H9 (cell line): ENCODE results near the gene ACBD6. TPM values are rescaled to one million over a fixed set of nuclear protein-coding genes. Genes with fewer than 3 reads are reported as not detected.

Experiments
- DNase-seq: peaks from one replicate; pipeline ENCODE4 v3.0.0-alpha.2; 2017
- H2AFZ ChIP-seq: one replicate; pipeline ENCODE4 v1.6.1; 2013; ENCODE audit warnings: mild to moderate bottlenecking, low read length, control low read depth, moderate library complexity
- H2AK5ac ChIP-seq: 2 replicates; pipeline ENCODE4 v1.6.1; 2013; ENCODE audit warnings: low read length, control low read depth, mixed read lengths; ENCODE audit not compliant: insufficient read length
- H2BK120ac ChIP-seq: one replicate; pipeline ENCODE4 v1.6.1; 2013; ENCODE audit warnings: low read depth, mild to moderate bottlenecking, low read length, control low read depth, inconsistent platforms; ENCODE audit not compliant: poor library complexity, severe bottlenecking
- H2BK12ac ChIP-seq: 2 replicates; pipeline ENCODE4 v1.6.1; 2013; ENCODE audit warnings: low read length, control low read depth, mixed read lengths, low read depth; ENCODE audit not compliant: insufficient read length
- H2BK15ac ChIP-seq: 2 replicates; pipeline ENCODE4 v1.6.1; 2013; ENCODE audit warnings: low read depth, low read length, control low read depth
- H2BK20ac ChIP-seq: one replicate; pipeline ENCODE4 v1.6.1; 2013; ENCODE audit warnings: low read depth, mild to moderate bottlenecking, low read length, control low read depth, inconsistent platforms; ENCODE audit not compliant: poor library complexity, severe bottlenecking
- H2BK5ac ChIP-seq: 2 replicates; pipeline ENCODE4 v1.6.1; 2013; ENCODE audit warnings: low read length, control low read depth, mixed read lengths; ENCODE audit not compliant: insufficient read length
- H3K14ac ChIP-seq: 2 replicates; pipeline ENCODE4 v1.6.1; 2013; ENCODE audit warnings: low read length, control low read depth; ENCODE audit not compliant: insufficient read depth
- H3K18ac ChIP-seq: 2 replicates; pipeline ENCODE4 v1.6.1; 2013; ENCODE audit warnings: low read depth, mild to moderate bottlenecking, mixed read lengths, low read length, control low read depth; ENCODE audit not compliant: insufficient read length
- H3K23ac ChIP-seq: 2 replicates; pipeline ENCODE4 v1.6.1; 2013; ENCODE audit warnings: low read length, control low read depth, mixed read lengths, low read depth; ENCODE audit not compliant: insufficient read length
- H3K23me2 ChIP-seq: 2 replicates; pipeline ENCODE4 v1.6.1; 2013; ENCODE audit warnings: low read depth, mild to moderate bottlenecking, mixed read lengths, low read length, control low read depth; ENCODE audit not compliant: insufficient read length, poor library complexity, severe bottlenecking
- H3K27ac ChIP-seq: 2 replicates; pipeline ENCODE4 v1.5.1; 2013; ENCODE audit warnings: low read length, control low read depth, mixed read lengths, low read depth; ENCODE audit not compliant: insufficient read length
- H3K27me3 ChIP-seq: 2 replicates; pipeline ENCODE4 v1.6.1; 2013; ENCODE audit warnings: low read length, control low read depth, inconsistent platforms; ENCODE audit not compliant: insufficient read depth
- H3K4ac ChIP-seq: 2 replicates; pipeline ENCODE4 v1.6.1; 2013; ENCODE audit warnings: low read depth, mild to moderate bottlenecking, control low read depth, inconsistent platforms, low read length, moderate library complexity
- H3K4me1 ChIP-seq: 2 replicates; pipeline ENCODE4 v1.6.1; 2013; ENCODE audit warnings: low read length, control low read depth, inconsistent platforms; ENCODE audit not compliant: insufficient read depth
- H3K4me2 ChIP-seq: 2 replicates; pipeline ENCODE4 v1.6.1; 2013; ENCODE audit warnings: low read length, control low read depth, mixed read lengths; ENCODE audit not compliant: insufficient read length, insufficient read depth
- H3K56ac ChIP-seq: 2 replicates; pipeline ENCODE4 v1.6.1; 2013; ENCODE audit warnings: low read depth, mild to moderate bottlenecking, mixed read lengths, low read length, control low read depth; ENCODE audit not compliant: insufficient read length
- H3K79me1 ChIP-seq: 2 replicates; pipeline ENCODE4 v1.6.1; 2013; ENCODE audit warnings: low read depth, mild to moderate bottlenecking, moderate library complexity, low read length, control low read depth, inconsistent platforms; ENCODE audit not compliant: insufficient read depth, poor library complexity, severe bottlenecking
- H3K79me2 ChIP-seq: 2 replicates; pipeline ENCODE4 v1.6.1; 2013; ENCODE audit warnings: low read length, control low read depth, inconsistent platforms; ENCODE audit not compliant: insufficient read depth
- H3K9ac ChIP-seq: 2 replicates; pipeline ENCODE4 v1.6.1; 2013; ENCODE audit warnings: low read length, control low read depth, mixed read lengths; ENCODE audit not compliant: insufficient read length; ENCODE audit errors: extremely low read depth
- H3K9me3 ChIP-seq: one replicate; pipeline ENCODE4 v1.6.1; 2013; ENCODE audit warnings: low read depth, low read length, inconsistent platforms; ENCODE audit not compliant: control insufficient read depth
- H3T11ph ChIP-seq: one replicate; pipeline ENCODE4 v1.6.1; 2013; ENCODE audit warnings: mild to moderate bottlenecking, low read length, control low read depth, inconsistent platforms
- H4K20me1 ChIP-seq: one replicate; pipeline ENCODE4 v1.6.1; 2013; ENCODE audit not compliant: control insufficient read depth, insufficient read length, insufficient read depth
- H4K5ac ChIP-seq: 2 replicates; pipeline ENCODE4 v1.6.1; 2013; ENCODE audit warnings: low read depth, mild to moderate bottlenecking, mixed read lengths, low read length, control low read depth; ENCODE audit not compliant: insufficient read length
- H4K8ac ChIP-seq: replicated peaks from 2 replicates; pipeline ENCODE4 v1.6.1; 2013; ENCODE audit warnings: low read length, control low read depth, mixed read lengths, low read depth; ENCODE audit not compliant: insufficient read length
- H4K91ac ChIP-seq: 2 replicates; pipeline ENCODE4 v1.6.1; 2013; ENCODE audit warnings: low read depth, mild to moderate bottlenecking, moderate library complexity, mixed read lengths, low read length, control low read depth; ENCODE audit not compliant: insufficient read length
- H3K27ac Mint-ChIP-seq, 3 experiments: 2 replicates in 2 of 3; 3 replicates in 1 of 3; pipeline ENCODE4 v1.8.0; 2020 to 2021; ENCODE audit warnings: mixed read lengths in 3 of 3, mild to moderate bottlenecking in 1 of 3, moderate library complexity in 1 of 3
- H3K27me3 Mint-ChIP-seq: 2 replicates; pipeline ENCODE4 v1.8.0; 2021; ENCODE audit warnings: low read depth, mild to moderate bottlenecking, moderate library complexity, mixed read lengths
- H3K36me3 Mint-ChIP-seq, 3 experiments: 2 replicates in 2 of 3; 3 replicates in 1 of 3; pipeline ENCODE4 v1.8.0; 2020 to 2021; ENCODE audit warnings: low read depth in 3 of 3, mixed read lengths in 3 of 3; ENCODE audit not compliant: insufficient read depth in 1 of 3
- H3K4me1 Mint-ChIP-seq, 2 experiments: 2 replicates each; pipeline ENCODE4 v1.8.0; 2020; ENCODE audit warnings: mixed read lengths in 2 of 2
- H3K4me3 Mint-ChIP-seq, 2 experiments: 2 replicates in 1 of 2; 3 replicates in 1 of 2; pipeline ENCODE4 v1.8.0; 2020 to 2021; ENCODE audit warnings: mild to moderate bottlenecking in 2 of 2, mixed read lengths in 2 of 2, moderate library complexity in 1 of 2
- H3K9me3 Mint-ChIP-seq, 2 experiments: 2 replicates in 1 of 2; 3 replicates in 1 of 2; pipeline ENCODE4 v1.8.0; 2020; ENCODE audit warnings: mild to moderate bottlenecking in 2 of 2, mixed read lengths in 2 of 2, moderate library complexity in 1 of 2
- WGBS: extraction: QIAGEN DNeasy Blood & Tissue Kit; methylation state at CpG from one replicate; pipeline ENCODE4 v1.1.7; 2013; ENCODE audit warnings: missing lambda C conversion rate, low lambda C conversion rate, mixed read lengths; ENCODE audit not compliant: insufficient read length; ENCODE audit errors: extremely low coverage; 5-methylcytosine and 5-hydroxymethylcytosine counted together
- total RNA-seq: library from RNA; stranded (reverse); gene quantifications from 2 replicates; pipeline ENCODE4 v1.2.1, GENCODE V29; 2021
- TF ChIP-seq, protein P1 (sequence below): fragments of 200-600 bp; sonication (generic); conservative IDR thresholded peaks from 3 replicates; pipeline ENCODE4 v1.8.0; 2021; ENCODE audit warnings: antibody characterized with exemption, mild to moderate bottlenecking

Gene ACBD6
- total RNA-seq, 1 experiment from 2014 or later, result 51.4 TPM

DNA sequence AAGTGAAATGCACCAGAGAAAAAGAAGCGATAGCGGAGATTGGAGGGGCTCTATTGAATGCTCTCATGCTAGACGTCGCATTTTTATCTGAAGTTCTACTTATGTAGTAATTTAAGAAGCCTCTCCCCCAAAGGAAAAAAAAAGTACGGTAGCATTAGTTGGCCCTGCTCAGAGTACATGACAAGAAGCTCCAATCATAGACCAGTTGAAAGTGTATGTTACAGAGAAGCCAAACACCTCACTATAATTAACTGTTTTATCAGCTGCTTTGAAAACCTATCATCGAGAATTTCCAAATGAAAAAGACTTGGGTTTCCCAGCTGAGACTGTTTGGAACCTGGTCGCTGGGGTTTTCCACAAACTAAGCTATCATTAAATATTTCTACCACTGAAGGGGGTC is 36.8 kb upstream of the ACBD6 start:
- H3K27me3 ChIP-seq, result no peaks in the 10 kb centered on the region
- DNase-seq, result no peak
- H2BK120ac ChIP-seq, result no peak overlapping the region
- no peak overlapping the region for H2BK5ac ChIP-seq
- WGBS, result no CpG with 5 or more reads among the region's 7 CpGs
- no peak overlapping the region for H2BK20ac ChIP-seq
- H3K4me1 Mint-ChIP-seq, result peaks cover 11 to 13% of the 10 kb centered on the region in 2 experiments
- H4K8ac ChIP-seq, result no peak overlapping the region
- no peak overlapping the region for H2BK12ac ChIP-seq
- no peaks in the 10 kb centered on the region for H3K27me3 Mint-ChIP-seq
- no peak overlapping the region for H4K91ac ChIP-seq
- no peak overlapping the region for H3K27ac Mint-ChIP-seq
- H3K36me3 Mint-ChIP-seq, result no peaks in the 10 kb centered on the region
- no peak overlapping the region for H2AK5ac ChIP-seq
- H3K4ac ChIP-seq, result no peak overlapping the region
- TF ChIP-seq, protein P1, sequence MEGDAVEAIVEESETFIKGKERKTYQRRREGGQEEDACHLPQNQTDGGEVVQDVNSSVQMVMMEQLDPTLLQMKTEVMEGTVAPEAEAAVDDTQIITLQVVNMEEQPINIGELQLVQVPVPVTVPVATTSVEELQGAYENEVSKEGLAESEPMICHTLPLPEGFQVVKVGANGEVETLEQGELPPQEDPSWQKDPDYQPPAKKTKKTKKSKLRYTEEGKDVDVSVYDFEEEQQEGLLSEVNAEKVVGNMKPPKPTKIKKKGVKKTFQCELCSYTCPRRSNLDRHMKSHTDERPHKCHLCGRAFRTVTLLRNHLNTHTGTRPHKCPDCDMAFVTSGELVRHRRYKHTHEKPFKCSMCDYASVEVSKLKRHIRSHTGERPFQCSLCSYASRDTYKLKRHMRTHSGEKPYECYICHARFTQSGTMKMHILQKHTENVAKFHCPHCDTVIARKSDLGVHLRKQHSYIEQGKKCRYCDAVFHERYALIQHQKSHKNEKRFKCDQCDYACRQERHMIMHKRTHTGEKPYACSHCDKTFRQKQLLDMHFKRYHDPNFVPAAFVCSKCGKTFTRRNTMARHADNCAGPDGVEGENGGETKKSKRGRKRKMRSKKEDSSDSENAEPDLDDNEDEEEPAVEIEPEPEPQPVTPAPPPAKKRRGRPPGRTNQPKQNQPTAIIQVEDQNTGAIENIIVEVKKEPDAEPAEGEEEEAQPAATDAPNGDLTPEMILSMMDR, result no peak
- H3K4me3 Mint-ChIP-seq, result no peak overlapping the region
- H3K56ac ChIP-seq, result no peak overlapping the region
- no peaks in the 10 kb centered on the region for H3K79me1 ChIP-seq
- no peak overlapping the region for H3K18ac ChIP-seq
- H2AFZ ChIP-seq, result no peak overlapping the region
- H2BK15ac ChIP-seq, result no peak overlapping the region
- no peaks in the 10 kb centered on the region for H3K9me3 ChIP-seq
- no peaks in the 10 kb centered on the region for H3K23me2 ChIP-seq
- no peak overlapping the region for H3K14ac ChIP-seq
- H3K79me2 ChIP-seq, result no peaks in the 10 kb centered on the region
- no peak overlapping the region for H3T11ph ChIP-seq
- H3K9ac ChIP-seq, result no peak overlapping the region
- no peaks in the 10 kb centered on the region for H3K9me3 Mint-ChIP-seq
- H3K23ac ChIP-seq, result no peak overlapping the region
- H4K5ac ChIP-seq, result no peak overlapping the region
- H3K27ac ChIP-seq, result no peak overlapping the region
- H3K4me2 ChIP-seq, result no peak overlapping the region
- no peaks in the 10 kb centered on the region for H4K20me1 ChIP-seq
- H3K4me1 ChIP-seq, result peaks cover 4% of the 10 kb centered on the region; the same call in 1 of the 2 replicates
